Psoas muscle (tissue), 8 donors: ENCODE measurements around the gene ZNF441. TPM values are rescaled to one million over a fixed set of nuclear protein-coding genes. Genes with fewer than 3 reads are reported as not detected.

Experiments
- ATAC-seq, 4 donors: fragments of 200-7000 bp; cut with Tn5 transposase; one replicate each; pipeline ENCODE4 v1.9.1; 2020; ENCODE audit warnings: moderate library complexity in 3 of 4, mild to moderate bottlenecking in 2 of 4
- DNase-seq, 2 donors: peaks; one replicate each; pipeline ENCODE4 v3.0.0-alpha.2; 2020
- H3K27ac ChIP-seq: fragments of 200-600 bp; one replicate; pipeline ENCODE4 v1.8.0; 2022
- H3K27me3 ChIP-seq, 3 donors: fragments of 200-600 bp in 1 of 3; one replicate each; pipeline versions ENCODE4 v1.6.1 to v1.8.0; 2013 to 2022; ENCODE audit warnings: low read length in 2 of 3, mild to moderate bottlenecking in 2 of 3, moderate library complexity in 1 of 3; ENCODE audit not compliant: insufficient read depth in 3 of 3
- H3K36me3 ChIP-seq, 2 donors: fragments of 200-600 bp in 1 of 2; one replicate each; pipeline versions ENCODE4 v1.6.1 to v1.8.0; 2013 to 2022; ENCODE audit warnings: low read depth in 1 of 2, mild to moderate bottlenecking in 1 of 2, moderate library complexity in 1 of 2; ENCODE audit not compliant: insufficient read depth in 1 of 2
- H3K4me1 ChIP-seq: fragments of 200-600 bp; one replicate; pipeline ENCODE4 v1.8.0; 2022
- H3K4me3 ChIP-seq: fragments of 200-600 bp; one replicate; pipeline ENCODE4 v1.8.0; 2022; ENCODE audit warnings: mild to moderate bottlenecking
- H3K9me3 ChIP-seq: fragments of 200-600 bp; one replicate; pipeline ENCODE4 v1.8.0; 2022
- CTCF ChIP-seq: fragments of 200-600 bp; IDR thresholded peaks from one replicate; pipeline ENCODE4 v1.8.0; 2022; ENCODE audit warnings: antibody characterized with exemption
- WGBS, 3 donors: extraction: QIAGEN DNeasy Blood & Tissue Kit; methylation state at CpG; one replicate each; pipeline versions ENCODE4 v1.1.6 to v1.1.7; 2013; 5-methylcytosine and 5-hydroxymethylcytosine counted together
- intact Hi-C, 2 donors: fragments of 100-400 bp; cut with DNase I; formaldehyde crosslinking; loops; one replicate each; pipeline versions ENCODE4 v1.11.0 to v1.14.2; 2022
- polyA plus RNA-seq, 3 donors: library from polyadenylated mRNA; stranded (reverse); fragments of 200-250 nt; gene quantifications; one replicate each; pipeline ENCODE4 v1.2.3, GENCODE V29; 2013
- total RNA-seq, 4 donors: library from RNA; stranded (reverse); fragmentation: NEBNext Ultra II Directional in 2 of 4; extraction: Animal tissue kit (Norgen Biotek cat#: 25700) in 2 of 4; gene quantifications; one replicate each; pipeline versions ENCODE4 v1.2.1 to v1.2.4, GENCODE V29; 2021 to 2023
- donor health status: healthy with polysubstance abuse.
- donor health status: DM: no; HTN: no; CAD: no; lungs with moderate emphysema.
- donor health status: Bipolar disorder and iron deficiency.
- donor health status: healthy.
- donor health status: DM: yes; HTN: yes; CAD: no.
- donor health status: DM: no; HTN: no; CAD: no.
- donor health status: DM: no; HTN: no; CAD: no.
- donor health status: DM: yes; HTN: yes; CAD: no.

The ZNF441 gene
- total and polyA plus RNA-seq, 7 donors: 1.3 to 4.7 (median 2.0) TPM

- no peak for TF ChIP-seq CTCF
- Histone ChIP-seq H3K4me1 (no peaks in the 10 kb centered on the region), H3K27me3 (no peaks in the 10 kb centered on the region), H3K36me3 (peaks cover 24 to 48% of the 10 kb centered on the region in 2 donors), H3K27ac (no peak overlapping the region), H3K9me3 (peaks cover 43% of the 10 kb centered on the region), H3K4me3 (no peak overlapping the region)
- WGBS, 3 donors: 96 to 98% (median 98%) methylated on average over 8 of the region's 8 CpGs
- intact Hi-C loops: no loop called here
- ATAC-seq (no peak), DNase-seq (no peak)
These were observed 65.6 kb downstream of the ZNF441 start for GRCh38 chr19:11832253-11832912.

GRCh38 chr19:11833541-11833940, 66.7 kb downstream of the ZNF441 start:
- Histone ChIP-seq H3K27me3 (no peaks in the 10 kb centered on the region), H3K36me3 (peaks cover 24 to 45% of the 10 kb centered on the region in 2 donors), H3K9me3 (peaks cover 43% of the 10 kb centered on the region), H3K4me3 (no peak overlapping the region), H3K27ac (no peak overlapping the region), H3K4me1 (no peaks in the 10 kb centered on the region)
- 97 to 100% (median 99%) methylated on average over 2 of the region's 2 CpGs for WGBS, 3 donors
- no peak for TF ChIP-seq CTCF
- no peak for ATAC-seq
- intact Hi-C loops: no loop called here
- DNase-seq: no peak

Other genes with a start within 250 kb of the ZNF441 start
- 100 to 1,000 TPM in 2 of 4 donors, 10 to 100 TPM in 2; 84.3 to 113 (median 101) TPM for gene ECSIT, start 237.9 kb upstream of the ZNF441 start, total RNA-seq
- gene ECSIT, start 237.9 kb upstream of the ZNF441 start, polyA plus RNA-seq: 100 to 1,000 TPM; 136 to 196 (median 162) TPM
- 10 to 100 TPM in 1 of 4 donors, 1 to 10 TPM in 3; 1.9 to 11.9 (median 5.6) TPM for gene CNN1, start 228.1 kb upstream of the ZNF441 start, total RNA-seq
- 10 to 100 TPM in 1 of 3 donors, 1 to 10 TPM in 2; 4.4 to 11.0 (median 5.7) TPM for gene CNN1, start 228.1 kb upstream of the ZNF441 start, polyA plus RNA-seq
- gene ELOF1, start 207.8 kb upstream of the ZNF441 start, total RNA-seq: 10 to 100 TPM; 24.3 to 47.3 (median 33.2) TPM
- 10 to 100 TPM; 64.6 to 82.5 (median 72.2) TPM for gene ELOF1, start 207.8 kb upstream of the ZNF441 start, polyA plus RNA-seq
- gene ACP5, start 189.4 kb upstream of the ZNF441 start, total RNA-seq: 1 to 10 TPM; 1.3 to 2.7 (median 1.9) TPM
- gene ACP5, start 189.4 kb upstream of the ZNF441 start, polyA plus RNA-seq: under 1 TPM; 0.44 to 0.78 (median 0.62) TPM
- gene ZNF627, start 169.5 kb upstream of the ZNF441 start, total RNA-seq: 1 to 10 TPM; 2.9 to 5.6 (median 4.5) TPM
- 1 to 10 TPM; 2.6 to 4.3 (median 2.9) TPM for gene ZNF627, start 169.5 kb upstream of the ZNF441 start, polyA plus RNA-seq
- 1 to 10 TPM; 1.5 to 4.3 (median 2.2) TPM for gene ZNF823, start 28.1 kb upstream of the ZNF441 start, total RNA-seq
- 1 to 10 TPM; 1.6 to 3.9 (median 2.5) TPM for gene ZNF823, start 28.1 kb upstream of the ZNF441 start, polyA plus RNA-seq
- 1 to 10 TPM in 2 of 4 donors, under 1 TPM in 2; 0.66 to 1.9 (median 1.1) TPM for gene ZNF491, start 31.5 kb downstream of the ZNF441 start, total RNA-seq
- 1 to 10 TPM in 1 of 3 donors, under 1 TPM in 2; 0.44 to 1.2 (median 0.53) TPM for gene ZNF491, start 31.5 kb downstream of the ZNF441 start, polyA plus RNA-seq
- gene ZNF440, start 47.3 kb downstream of the ZNF441 start, total RNA-seq: 1 to 10 TPM; 2.4 to 5.0 (median 4.0) TPM
- 1 to 10 TPM; 1.1 to 5.0 (median 2.8) TPM for gene ZNF440, start 47.3 kb downstream of the ZNF441 start, polyA plus RNA-seq
- gene ZNF439, start 81.7 kb downstream of the ZNF441 start, total RNA-seq: 1 to 10 TPM in 1 of 4 donors, under 1 TPM in 3; 0.30 to 2.4 (median 0.35) TPM
- 1 to 10 TPM in 1 of 3 donors, under 1 TPM in 2; 0.17 to 1.2 (median 0.49) TPM for gene ZNF439, start 81.7 kb downstream of the ZNF441 start, polyA plus RNA-seq
- gene ZNF69, start 120.8 kb downstream of the ZNF441 start, total RNA-seq: 1 to 10 TPM in 3 of 4 donors, under 1 TPM in 1; 0.71 to 3.4 (median 2.0) TPM
- 1 to 10 TPM in 2 of 3 donors, under 1 TPM in 1; 0.34 to 1.3 (median 1.2) TPM for gene ZNF69, start 120.8 kb downstream of the ZNF441 start, polyA plus RNA-seq
- gene ZNF700, start 158.1 kb downstream of the ZNF441 start, total RNA-seq: 1 to 10 TPM; 2.6 to 3.3 (median 3.1) TPM
- 1 to 10 TPM; 1.7 to 3.1 (median 3.0) TPM for gene ZNF700, start 158.1 kb downstream of the ZNF441 start, polyA plus RNA-seq
- 1 to 10 TPM in 2 of 4 donors, under 1 TPM in 2; 0.22 to 1.6 (median 0.81) TPM for gene ZNF763, start 198.0 kb downstream of the ZNF441 start, total RNA-seq
- 1 to 10 TPM in 1 of 3 donors, under 1 TPM in 2; 0.56 to 1.3 (median 0.82) TPM for gene ZNF763, start 198.0 kb downstream of the ZNF441 start, polyA plus RNA-seq